ENCODE measurements around the gene DBF4B.
A peak's percentile ranks its signal among the peaks of the same experiment; 100 is the strongest.

DBF4B gene

GRCh38 chr17:44760474-44761308, 52.2 kb downstream of the DBF4B start:
- DNase-seq = no peak

DNA sequence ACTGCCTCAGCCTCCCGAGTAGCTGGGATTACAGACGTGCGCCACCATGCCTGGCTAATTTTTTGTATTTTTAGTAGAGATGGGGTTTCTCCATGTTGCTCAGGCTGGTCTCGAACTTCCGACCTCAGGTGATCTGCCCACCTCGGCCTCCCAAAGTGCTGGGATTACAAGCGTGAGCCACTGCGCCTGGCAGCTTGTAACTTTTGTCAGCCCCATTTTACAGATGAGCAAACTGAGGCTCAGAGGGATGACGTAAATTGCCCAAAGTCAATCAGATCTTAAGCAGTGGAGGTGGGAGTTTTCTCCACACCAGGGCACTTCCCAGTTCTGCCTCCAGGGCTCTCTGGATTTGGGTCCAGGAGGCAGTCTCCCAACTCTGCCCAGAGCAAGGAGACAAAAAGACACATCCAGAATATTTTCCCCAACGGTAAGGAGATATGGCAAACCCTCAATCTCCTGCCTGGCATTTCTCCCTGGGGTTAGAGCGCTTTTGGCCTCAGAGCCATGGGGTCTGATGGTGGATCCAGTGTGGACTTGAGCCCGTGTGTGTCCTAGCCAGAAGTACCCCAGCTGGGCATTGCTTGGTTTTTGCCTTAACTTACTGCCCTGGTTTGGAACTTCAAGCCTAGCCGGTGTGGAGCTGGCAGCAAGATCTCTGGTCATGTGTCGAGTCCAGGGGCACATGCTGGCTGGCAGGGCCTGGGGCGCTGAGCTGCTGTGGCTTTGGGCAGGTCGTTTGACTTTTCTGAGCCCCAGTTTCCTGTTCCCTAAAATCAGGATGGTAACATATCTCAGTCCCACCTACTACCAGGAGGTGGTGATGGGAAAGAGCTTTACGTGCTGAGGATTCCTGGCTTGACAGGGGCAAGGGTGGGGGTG, 53.7 kb downstream of the DBF4B start:
- DNase-seq = no peak

DNA sequence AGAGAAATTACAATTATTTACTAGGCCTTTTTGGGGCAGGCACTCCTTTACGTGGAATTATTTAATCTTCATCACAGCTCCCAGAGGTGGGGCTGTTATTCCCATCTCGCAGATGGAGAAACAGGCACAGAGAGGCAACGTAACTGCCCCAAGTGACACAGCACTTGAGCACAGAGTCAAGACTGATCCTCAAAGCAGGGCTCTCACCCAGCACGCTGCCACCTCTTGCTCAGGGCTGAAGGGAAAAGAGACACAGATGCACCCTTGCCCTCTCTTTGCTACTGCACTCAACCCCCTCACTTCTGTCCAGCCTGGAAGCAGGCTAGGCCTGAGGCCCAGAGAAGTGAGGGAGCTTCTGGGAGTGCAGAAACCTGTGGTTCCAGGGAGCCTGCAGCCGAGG, 54.7 kb downstream of the DBF4B start:
- no peak for DNase-seq

- DNase-seq = no peak
These were observed 57.5 kb downstream of the DBF4B start for GRCh38 chr17:44765965-44766364.

GRCh38 chr17:44766409-44767038, 58.1 kb downstream of the DBF4B start:
- no peak for DNase-seq

DNA sequence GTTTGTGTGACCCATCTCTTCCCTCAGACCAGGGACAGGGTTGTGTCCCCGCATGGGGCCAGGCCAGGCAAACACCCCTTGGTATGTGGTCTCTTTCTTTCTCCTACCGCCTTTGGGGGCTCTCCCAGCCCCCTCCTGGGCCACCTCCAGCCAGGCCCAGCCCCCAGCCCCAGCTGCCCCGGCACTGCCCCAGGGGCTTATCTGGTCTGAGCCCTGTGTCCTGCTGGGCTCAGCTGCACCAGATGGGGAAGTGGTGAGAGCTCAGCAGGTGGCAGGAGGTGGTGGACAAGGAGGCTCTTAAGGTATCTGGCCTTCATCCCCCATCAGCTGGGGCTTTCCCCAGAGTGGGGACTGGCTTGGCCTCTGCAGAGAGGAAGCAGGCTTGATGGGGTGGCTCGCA, 59.0 kb downstream of the DBF4B start:
- DNase-seq = no peak

DNA sequence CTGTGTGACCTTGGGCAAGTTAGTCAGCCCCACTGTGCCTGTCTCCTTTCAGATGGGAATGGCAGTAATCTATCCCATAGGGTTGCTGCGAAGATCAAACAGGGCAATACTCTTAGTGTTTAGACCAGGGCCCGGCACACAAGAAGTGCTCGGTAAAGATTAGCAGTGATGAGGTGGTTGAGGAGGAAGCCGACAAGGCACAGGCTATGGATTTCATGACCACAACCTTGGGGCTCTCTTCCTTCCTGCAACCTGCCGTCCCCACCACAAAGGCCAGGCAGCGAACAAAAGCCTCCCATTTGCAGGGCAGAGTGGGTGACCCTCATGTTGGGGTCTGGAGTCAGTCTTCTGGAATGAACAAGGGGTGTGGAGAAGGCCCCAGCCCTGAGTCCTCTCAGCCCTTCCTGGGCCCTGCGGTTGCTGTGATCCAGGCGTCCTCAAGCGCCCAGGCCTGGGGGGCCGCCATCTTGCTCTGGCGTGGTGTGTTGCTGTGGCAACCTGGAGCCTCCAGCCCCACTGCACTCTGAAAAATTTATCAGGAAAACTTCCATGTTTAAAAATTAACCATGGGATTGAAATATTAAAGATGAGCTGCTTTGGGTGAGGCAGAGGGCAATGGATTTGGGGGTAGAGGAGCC, 60.2 kb downstream of the DBF4B start:
- DNase-seq = no peak

GRCh38 chr17:44769230-44769629, 60.8 kb downstream of the DBF4B start:
- DNase-seq = no peak

- DNase-seq = no peak
These were observed 61.2 kb downstream of the DBF4B start for GRCh38 chr17:44769647-44770084.

GRCh38 chr17:44770166-44770925, 61.9 kb downstream of the DBF4B start:
- no peak for DNase-seq

DNA sequence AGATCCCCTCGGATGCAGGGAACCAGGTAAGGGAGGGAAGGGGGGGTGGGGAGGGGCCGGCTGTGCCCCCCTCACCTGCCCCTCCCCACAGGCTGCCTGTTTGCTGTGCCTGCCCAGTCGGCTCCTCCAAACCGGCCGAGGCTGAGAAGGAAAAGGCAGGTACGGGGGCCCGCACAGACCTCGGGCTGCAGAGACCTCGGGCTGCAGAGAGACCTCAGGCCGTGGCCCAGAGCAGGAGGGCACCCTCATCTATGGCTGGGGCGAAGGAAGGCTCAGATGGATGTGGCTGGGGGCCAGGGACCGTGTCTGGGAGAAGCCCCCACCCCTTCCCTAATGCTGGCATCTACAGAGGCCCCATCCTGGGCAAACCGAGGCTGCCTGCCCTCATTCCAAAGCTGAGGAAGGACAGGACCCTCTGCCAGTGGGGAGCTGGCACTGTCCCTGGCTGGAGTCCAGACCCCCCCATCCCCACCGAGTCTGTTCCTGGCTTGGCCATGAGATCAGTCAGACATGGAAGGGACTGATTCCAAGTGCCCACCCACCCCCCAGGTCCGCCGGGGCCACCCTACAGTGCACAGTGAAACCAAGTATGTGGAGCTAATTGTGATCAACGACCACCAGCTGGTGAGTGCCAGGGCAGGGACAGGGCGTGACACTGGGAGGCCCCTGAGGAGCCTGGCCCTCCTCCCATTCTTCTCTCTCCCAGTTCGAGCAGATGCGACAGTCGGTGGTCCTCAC, 64.0 kb downstream of the DBF4B start:
- DNase-seq = no peak

DNA sequence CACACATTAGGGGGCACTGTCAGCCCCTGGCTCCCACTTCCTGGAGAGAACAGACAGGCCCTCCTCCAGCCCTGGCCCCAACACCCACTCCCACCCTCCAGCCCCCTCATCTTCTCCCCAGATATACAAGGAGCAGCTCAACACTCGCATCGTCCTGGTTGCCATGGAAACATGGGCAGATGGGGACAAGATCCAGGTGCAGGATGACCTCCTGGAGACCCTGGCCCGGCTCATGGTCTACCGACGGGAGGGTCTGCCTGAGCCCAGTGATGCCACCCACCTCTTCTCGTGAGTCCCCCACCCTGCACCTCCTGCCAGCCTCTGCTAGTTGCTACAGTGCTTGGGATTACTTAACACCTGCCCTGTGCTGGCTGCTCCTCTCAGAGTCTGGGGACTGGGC, 64.7 kb downstream of the DBF4B start:
- DNase-seq = no peak

DNA sequence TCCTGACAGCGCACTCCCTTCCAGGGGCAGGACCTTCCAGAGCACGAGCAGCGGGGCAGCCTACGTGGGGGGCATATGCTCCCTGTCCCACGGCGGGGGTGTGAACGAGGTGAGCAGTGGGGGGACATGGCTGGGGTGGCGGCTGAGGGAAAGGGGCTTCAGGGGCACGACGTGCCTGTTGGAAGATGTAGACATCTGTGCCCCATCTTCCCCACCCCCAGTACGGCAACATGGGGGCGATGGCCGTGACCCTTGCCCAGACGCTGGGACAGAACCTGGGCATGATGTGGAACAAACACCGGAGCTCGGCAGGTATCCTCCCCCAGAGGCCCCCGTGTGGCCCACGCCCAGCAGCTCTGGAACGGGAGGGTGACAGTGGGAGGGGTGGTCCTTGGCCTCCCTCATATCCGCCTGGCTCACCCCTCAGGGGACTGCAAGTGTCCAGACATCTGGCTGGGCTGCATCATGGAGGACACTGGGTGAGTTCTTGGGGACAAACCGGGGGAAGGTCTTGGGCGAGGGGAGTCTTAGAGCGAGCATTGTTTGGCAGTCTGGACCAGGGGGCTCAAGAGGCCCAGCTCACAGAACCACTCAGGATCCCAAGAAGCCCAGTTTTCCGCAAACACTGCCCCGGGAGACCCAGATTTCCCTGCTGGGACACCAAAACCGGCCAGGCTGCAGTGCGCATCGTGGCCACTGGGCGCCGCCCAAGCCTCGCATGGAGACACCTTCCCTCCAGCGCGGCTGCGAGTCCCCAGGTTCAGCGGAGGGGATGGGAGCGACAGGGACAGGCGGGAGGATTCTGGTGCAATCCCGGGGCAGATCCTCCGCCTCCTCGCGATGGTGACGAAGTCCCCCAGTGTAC, 66.0 kb downstream of the DBF4B start:
- peak; percentile 91 for DNase-seq

DNA sequence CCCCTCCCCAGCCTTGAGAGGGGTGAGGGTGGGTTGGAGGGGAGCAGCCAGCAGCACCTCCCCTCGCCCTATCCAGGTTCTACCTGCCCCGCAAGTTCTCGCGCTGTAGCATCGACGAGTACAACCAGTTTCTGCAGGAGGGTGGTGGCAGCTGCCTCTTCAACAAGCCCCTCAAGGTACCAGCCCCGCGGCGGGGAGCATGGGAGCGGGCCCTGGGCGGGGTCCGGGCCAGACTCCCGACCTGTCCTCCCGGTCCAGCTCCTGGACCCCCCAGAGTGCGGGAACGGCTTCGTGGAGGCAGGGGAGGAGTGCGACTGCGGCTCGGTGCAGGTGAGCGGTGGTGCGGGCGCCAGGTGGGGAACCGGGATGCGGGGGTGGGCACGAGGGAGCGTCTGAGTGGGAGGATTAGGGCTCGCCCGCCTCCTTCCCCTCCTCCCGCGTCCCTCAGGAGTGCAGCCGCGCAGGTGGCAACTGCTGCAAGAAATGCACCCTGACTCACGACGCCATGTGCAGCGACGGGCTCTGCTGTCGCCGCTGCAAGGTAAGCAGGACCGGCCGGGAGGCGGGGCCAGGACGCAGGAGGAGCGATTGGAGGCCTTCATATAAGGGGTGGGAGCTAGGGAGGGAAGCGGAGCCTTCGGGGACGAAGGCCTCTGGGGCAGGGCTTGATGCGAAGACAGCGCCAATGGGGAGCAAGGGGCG, 66.8 kb downstream of the DBF4B start:
- DNase-seq = no peak

DNA sequence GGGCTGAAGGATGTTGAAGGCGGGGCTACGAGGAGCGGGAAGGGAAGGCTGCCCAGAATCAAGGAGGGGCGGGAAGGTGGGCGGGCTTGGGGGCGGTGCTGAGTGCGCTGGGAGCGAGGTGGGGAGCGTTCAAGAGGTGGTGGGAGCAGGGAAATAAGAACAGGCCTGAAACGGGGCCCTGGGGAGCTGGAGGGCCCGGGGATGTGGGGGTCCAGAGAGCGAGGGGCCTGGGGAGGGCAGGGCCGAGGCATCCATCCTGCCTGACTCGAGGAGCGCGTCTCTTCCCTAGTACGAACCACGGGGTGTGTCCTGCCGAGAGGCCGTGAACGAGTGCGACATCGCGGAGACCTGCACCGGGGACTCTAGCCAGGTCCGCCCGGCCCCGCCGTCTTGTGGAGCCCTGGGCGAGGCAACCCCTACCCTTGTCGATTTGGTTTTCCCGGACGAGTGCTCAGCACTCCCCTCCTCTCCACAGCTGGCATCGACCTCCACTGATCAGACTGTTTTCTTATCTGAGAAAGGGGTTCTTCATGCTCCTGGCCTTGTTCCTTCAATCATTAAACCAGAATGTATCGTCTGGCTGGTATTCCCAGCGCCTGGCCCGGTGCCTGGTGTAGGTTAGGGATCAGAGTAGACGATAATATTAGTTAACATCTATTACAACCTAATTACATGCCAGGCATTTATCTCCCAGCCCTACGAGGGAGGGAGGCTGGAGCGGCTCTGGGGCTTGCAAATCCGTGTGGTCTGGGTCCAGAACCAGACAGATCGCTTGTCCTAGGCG, 67.6 kb downstream of the DBF4B start:
- DNase-seq = peak; percentile 97

- no peak for DNase-seq
These were observed 68.3 kb downstream of the DBF4B start for GRCh38 chr17:44776628-44777393.

- DNase-seq = no peak
These were observed 69.2 kb downstream of the DBF4B start for GRCh38 chr17:44777394-44778348.
